Embryonic facial prominence (tissue), 1 donor: ENCODE measurements around the gene SPCS3.
"Not testable (repeated sequence)": the region's sequence is repeated elsewhere in the genome, so short reads cannot be mapped to it uniquely, and the experiment has no call there.

Experiments
- DNase-seq: peaks from one replicate; pipeline ENCODE4 v3.0.0-alpha.2; 2016; ENCODE audit errors: extremely low spot score

SPCS3 gene

GRCh38 chr4:176306837-176307665 lies 12.7 kb upstream of the SPCS3 start:
- DNase-seq = no peak

DNA sequence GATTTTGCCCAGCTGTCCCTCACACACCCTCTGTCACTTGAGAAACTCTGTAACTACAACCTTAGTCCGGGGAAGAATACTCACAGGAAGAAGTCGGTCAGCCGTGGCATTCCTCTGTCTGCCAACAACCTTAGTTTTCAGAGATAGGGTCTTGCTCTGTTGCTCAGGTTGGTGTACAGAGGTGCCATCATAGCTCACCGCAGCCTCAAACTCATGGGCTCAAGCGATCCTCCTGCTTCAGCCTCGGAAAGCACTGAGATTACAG lies 12.2 kb upstream of the SPCS3 start:
- no peak for DNase-seq

DNA sequence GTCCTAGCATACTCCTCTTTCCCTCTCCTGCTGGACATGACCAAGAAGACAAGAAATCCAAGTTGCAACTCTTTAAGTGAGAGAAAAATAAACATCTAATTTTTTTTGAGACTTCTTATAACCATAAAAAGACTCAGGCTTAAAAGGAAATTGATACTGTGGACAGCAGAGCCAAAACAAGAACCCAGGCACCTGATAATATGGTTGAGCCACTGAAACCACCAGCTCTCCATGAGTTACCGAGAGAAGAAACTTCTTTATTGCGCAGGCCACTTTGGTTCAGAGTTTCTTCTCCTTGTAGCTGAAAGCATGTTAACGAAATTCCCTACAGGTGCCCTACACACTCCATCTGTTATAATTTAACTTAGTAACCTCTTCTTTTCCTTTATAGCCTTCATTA lies 11.3 kb upstream of the SPCS3 start:
- no peak for DNase-seq

- DNase-seq = no peak
Observed at GRCh38 chr4:176309046-176309445, 10.7 kb upstream of the SPCS3 start.

DNA sequence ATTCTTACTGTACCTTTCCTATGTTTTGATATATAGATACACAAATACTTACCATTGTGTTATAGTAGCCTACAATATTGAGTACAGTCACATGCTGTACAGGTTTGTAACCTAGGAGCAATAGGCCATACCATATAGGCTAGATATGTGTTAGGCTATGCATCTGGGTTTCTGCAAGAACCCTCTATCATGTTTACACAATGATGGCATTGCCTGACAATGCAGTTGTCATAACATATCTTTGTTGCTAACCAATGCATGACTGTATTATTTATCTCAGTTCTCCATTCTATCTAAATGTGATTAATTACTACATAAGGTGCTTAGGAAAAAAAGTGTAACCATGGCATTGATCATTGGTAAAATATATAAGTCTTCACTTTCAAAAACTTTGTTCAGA lies 10.0 kb upstream of the SPCS3 start:
- DNase-seq = no peak

DNA sequence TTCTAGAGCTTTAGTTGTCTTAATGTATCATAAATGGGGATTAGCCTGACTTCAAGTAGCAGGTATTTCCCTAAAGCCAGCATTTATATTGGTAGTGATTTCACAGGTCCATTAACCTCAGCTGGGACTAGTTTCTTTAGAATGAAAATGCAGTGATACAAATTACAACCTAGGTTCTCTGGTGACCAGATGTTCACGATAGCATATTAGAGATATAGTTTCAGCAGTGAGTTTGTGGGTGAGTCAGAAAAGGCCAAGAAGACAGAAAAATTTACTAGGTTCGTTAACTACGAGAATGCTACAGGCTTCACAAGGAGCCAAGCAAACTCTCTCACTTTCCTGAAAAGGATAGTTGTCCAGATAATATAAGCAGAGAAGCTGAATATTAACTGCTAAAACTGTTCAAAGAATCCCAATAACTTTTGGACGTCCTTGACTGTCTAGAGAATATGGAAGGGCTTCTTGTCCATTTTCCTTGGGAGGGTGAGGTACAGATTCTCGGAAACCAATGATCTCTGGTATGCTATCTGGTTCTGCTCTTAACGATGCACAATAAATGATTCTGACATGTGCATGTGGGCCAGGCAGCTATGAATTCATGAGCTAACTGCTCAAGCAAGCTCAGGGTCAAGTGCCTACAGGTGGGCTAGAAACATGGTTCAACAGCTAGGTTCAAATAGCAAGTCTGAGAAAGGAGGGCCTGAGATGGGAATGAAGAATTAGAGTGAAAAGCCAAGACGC lies 6.0 kb upstream of the SPCS3 start:
- no peak for DNase-seq

GRCh38 chr4:176319151-176319703 lies 539 bp upstream of the SPCS3 start:
- no peak for DNase-seq

DNA sequence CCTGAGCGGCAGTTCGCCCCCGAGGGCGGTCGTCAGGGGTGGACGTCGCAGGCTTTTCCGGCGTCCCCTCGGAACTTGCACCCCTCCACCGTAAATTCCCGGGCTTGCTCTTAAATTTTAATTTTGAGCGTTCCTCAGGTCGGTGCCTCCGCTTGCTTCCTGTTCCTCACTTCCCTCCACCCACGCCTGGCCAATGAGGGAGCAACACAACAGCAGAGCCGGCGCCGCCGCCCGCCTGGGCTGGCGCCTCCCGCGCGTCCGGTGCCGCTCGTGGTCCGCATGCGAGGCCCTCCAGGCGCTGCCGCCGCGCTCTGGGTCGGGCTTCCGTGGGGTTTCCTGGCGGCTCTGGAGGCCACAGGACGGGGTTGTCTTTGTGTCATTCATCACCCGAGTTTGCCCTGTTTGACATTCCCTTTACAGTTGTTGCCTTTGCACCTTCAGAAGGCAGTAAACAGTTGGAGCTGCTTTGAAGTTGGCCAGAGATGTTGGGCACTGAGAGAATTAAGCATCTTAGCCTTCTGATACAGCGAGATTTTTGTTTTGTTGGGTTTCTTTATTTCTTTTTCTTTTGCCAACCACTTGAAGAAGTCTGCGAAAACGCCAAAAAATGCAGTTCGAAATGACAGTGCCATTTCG lies 692 bp downstream of the SPCS3 start:
- peak; percentile 37 for DNase-seq

DNA sequence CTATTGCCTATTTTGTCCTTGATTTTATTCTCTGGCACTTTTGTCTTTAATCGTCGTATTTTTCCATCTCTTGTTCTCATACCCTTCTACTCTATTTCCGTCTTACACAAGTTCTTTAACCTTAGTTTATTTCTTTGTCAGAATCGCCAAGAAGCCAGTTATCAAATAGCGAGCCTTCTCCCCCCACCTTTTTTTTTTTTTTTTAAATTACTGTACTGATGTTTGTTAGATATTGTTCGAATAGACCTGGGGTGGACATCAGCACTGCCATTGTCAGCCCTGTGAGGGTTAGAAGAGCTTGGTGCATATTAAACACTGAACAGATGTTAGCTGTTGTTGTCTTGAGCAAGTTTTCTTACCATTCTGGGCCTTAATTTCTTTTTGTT lies 1.2 kb downstream of the SPCS3 start:
- DNase-seq = no peak

GRCh38 chr4:176321589-176321988 lies 1.8 kb downstream of the SPCS3 start:
- DNase-seq = no peak

- no peak for DNase-seq
Observed at GRCh38 chr4:176323511-176324160, 3.9 kb downstream of the SPCS3 start.

GRCh38 chr4:176324876-176325275 lies 5.1 kb downstream of the SPCS3 start:
- not testable (repeated sequence) for DNase-seq

- no peak for DNase-seq
Observed at GRCh38 chr4:176333076-176333475, 13.3 kb downstream of the SPCS3 start.

- DNase-seq = no peak
Observed at GRCh38 chr4:176334066-176334465, 14.3 kb downstream of the SPCS3 start.

GRCh38 chr4:176335421-176335820 lies 15.7 kb downstream of the SPCS3 start:
- DNase-seq = no peak

GRCh38 chr4:176339936-176340761 lies 20.4 kb downstream of the SPCS3 start:
- DNase-seq = no peak

DNA sequence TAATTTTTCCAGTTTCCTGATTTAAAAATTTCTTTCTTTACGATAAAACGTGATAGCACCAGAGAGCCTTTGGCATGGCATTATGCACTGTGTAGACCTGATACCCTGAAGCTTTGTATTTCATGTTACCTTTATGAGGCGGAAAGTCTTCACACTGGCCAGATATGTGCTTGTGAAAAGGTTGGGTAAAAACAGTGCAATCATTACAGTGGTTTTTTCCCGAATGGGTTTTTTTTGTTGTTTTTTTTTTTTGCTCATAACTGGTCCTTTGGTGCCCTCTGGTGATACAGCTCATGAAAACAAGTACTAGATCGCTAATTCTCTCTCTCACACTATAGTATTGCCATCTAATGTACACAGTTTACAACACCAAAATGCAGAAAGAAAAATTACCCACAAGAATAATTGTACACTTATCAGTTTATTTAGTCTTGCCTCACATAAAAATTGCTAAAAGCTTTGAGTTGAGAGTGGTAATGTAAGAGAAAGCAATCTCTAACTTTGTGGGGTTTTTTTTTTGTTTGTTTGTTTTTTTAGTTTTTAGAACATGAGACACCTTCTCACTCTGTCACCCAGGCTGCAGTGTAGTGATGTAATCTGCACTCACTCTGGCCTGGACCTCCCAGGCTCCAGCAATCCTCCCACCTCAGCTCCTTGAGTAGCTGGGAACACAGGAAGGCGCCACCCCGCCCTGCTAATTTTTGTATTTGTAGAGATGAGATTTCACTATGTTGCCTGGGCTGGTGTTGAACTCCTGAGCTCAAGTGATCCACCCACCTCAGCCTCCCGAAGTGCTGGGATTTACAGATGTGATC lies 21.3 kb downstream of the SPCS3 start:
- DNase-seq = no peak

DNA sequence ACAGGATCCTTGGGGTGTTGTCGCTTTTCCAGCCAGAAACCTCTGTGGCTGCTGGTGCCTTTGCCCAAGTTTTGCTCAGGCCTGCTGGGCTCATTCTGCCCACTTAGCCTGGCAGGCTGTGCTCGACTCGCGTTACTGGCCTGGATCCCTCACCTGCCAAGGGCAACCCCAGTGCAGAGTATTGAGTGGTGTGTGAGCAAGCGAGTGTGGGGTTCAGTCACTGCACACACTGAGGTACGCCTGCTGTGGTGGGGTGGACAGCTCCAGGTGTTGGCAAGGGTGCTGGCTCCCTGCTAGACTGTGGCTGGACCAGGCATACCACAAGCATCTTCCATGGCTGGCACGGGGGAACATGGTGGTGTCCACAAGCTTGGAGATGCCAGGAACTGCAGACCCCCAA lies 22.6 kb downstream of the SPCS3 start:
- no peak for DNase-seq

DNA sequence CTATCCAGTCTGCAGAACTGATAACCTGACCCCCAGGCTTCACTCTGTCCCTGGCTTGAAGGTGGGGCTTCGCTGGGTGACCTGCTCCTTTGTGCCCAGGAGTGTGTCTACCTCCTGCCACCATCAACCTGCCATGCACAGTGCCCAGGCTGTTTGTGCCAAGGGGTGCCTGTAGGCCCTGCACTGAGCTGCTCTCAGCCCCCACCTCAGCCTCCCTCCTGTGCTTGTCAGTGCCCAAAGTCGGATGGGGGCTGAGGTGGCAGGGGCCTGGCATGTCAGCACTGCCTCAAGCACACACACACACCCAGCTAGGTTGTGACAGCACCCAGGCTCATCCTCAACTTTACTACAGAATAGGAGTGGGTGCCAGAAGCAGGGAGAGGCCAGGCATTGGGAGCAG lies 23.5 kb downstream of the SPCS3 start:
- no peak for DNase-seq

GRCh38 chr4:176345346-176345745 lies 25.6 kb downstream of the SPCS3 start:
- DNase-seq = not testable (repeated sequence)
